Measurements from ENCODE around the gene C1QTNF9B. TPM values are rescaled to one million over a fixed set of nuclear protein-coding genes. Genes with fewer than 3 reads are reported as not detected.

The C1QTNF9B gene
- polyA plus RNA-seq, 3 donors: not detected

- Histone ChIP-seq H3K36me3 (replicated peaks in 1 of 2; ENCODE audit: control insufficient read depth in 1 of 2, insufficient read depth in 2 of 2, low read length in 2 of 2) (no peaks in the 10 kb centered on the region), H3K4me2 (replicated peaks; ENCODE audit: extremely low read depth, low read length, poor library complexity, severe bottlenecking) (peak overlapping the region; percentile 13), H3K79me2 (ENCODE audit: insufficient read depth, low read length) (no peaks in the 10 kb centered on the region), H3K27me3 (ENCODE audit: control insufficient read depth in 2 of 2, insufficient read depth in 2 of 2, low read length in 2 of 2) (peaks cover 41 to 42% of the 10 kb centered on the region in 2 donors), H2AFZ (ENCODE audit: insufficient read depth, low read depth, low read length, poor library complexity, severe bottlenecking) (no peak overlapping the region), H3K27ac (ENCODE audit: low read depth in 1 of 2, low read length in 2 of 2) (no peak overlapping the region), H3K9me3 (replicated peaks in 1 of 2; ENCODE audit: control insufficient read depth in 1 of 2, insufficient read depth in 1 of 2, low read length in 2 of 2) (no peaks in the 10 kb centered on the region), H4K20me1 (ENCODE audit: insufficient read depth, low read length) (no peaks in the 10 kb centered on the region), H3K9ac (ENCODE audit: insufficient read depth, low read length, poor library complexity, severe bottlenecking) (no peak overlapping the region), H3K4me3 (replicated peaks in 1 of 3; ENCODE audit: low read depth in 2 of 3, low read length in 3 of 3) (no peak overlapping the region), H3K4me1 (ENCODE audit: control insufficient read depth in 1 of 2, insufficient read depth in 2 of 2, low read length in 2 of 2) (peaks cover 5 to 7% of the 10 kb centered on the region in 2 donors)
- Mint-ChIP-seq H3K27ac (no peak overlapping the region), H3K27me3 (ENCODE audit: low read depth in 3 of 3) (peaks cover 36 to 49% (median 39%) of the 10 kb centered on the region in 3 donors), H3K4me3 (peak overlapping the region in 1 of 2 donors; percentile 61), H3K36me3 (no peaks in the 10 kb centered on the region), H3K9me3 (peaks cover 0 to 5% (median 0%) of the 10 kb centered on the region in 7 donors), H3K4me1 (peaks cover 8% of the 10 kb centered on the region)
- intact Hi-C loops (cut with micrococcal nuclease): loop anchor here in 1 of 2 donors (10.0 kb wide), 1 partner anchor 438 kb away; no protein-coding TSS in a partner anchor
- TF ChIP-seq CTCF (IDR thresholded peaks at IDR 0.05): no peak
- WGBS (ENCODE audit: insufficient coverage): 5% methylated on average over 60 of the region's 67 CpGs
- DNase-seq: no peak
These were observed 5.9 kb upstream of the C1QTNF9B start for GRCh38 chr13:23902975-23903905.

GRCh38 chr13:23901365-23901764, 4.1 kb upstream of the C1QTNF9B start:
- peaks cover 34 to 45% (median 39%) of the 10 kb centered on the region in 3 donors for H3K27me3 Mint-ChIP-seq (ENCODE audit: low read depth in 3 of 3)
- peaks cover 0 to 5% (median 0%) of the 10 kb centered on the region in 7 donors for H3K9me3 Mint-ChIP-seq
- no peak overlapping the region for H3K27ac Mint-ChIP-seq
- Histone ChIP-seq H3K27ac (ENCODE audit: low read depth in 1 of 2, low read length in 2 of 2) (no peak overlapping the region), H3K27me3 (ENCODE audit: control insufficient read depth in 2 of 2, insufficient read depth in 2 of 2, low read length in 2 of 2) (peaks cover 39 to 42% of the 10 kb centered on the region in 2 donors), H3K4me1 (ENCODE audit: control insufficient read depth in 1 of 2, insufficient read depth in 2 of 2, low read length in 2 of 2) (peaks cover 5 to 7% of the 10 kb centered on the region in 2 donors), H2AFZ (ENCODE audit: insufficient read depth, low read depth, low read length, poor library complexity, severe bottlenecking) (no peak overlapping the region), H3K79me2 (ENCODE audit: insufficient read depth, low read length) (no peaks in the 10 kb centered on the region), H3K9me3 (replicated peaks in 1 of 2; ENCODE audit: control insufficient read depth in 1 of 2, insufficient read depth in 1 of 2, low read length in 2 of 2) (no peaks in the 10 kb centered on the region), H3K9ac (ENCODE audit: insufficient read depth, low read length, poor library complexity, severe bottlenecking) (no peak overlapping the region), H4K20me1 (ENCODE audit: insufficient read depth, low read length) (no peaks in the 10 kb centered on the region), H3K4me3 (replicated peaks in 1 of 3; ENCODE audit: low read depth in 2 of 3, low read length in 3 of 3) (no peak overlapping the region), H3K36me3 (replicated peaks in 1 of 2; ENCODE audit: control insufficient read depth in 1 of 2, insufficient read depth in 2 of 2, low read length in 2 of 2) (no peaks in the 10 kb centered on the region), H3K4me2 (replicated peaks; ENCODE audit: extremely low read depth, low read length, poor library complexity, severe bottlenecking) (no peak overlapping the region)
- DNase-seq: no peak
- no peak for TF ChIP-seq CTCF (IDR thresholded peaks at IDR 0.05)
- no peaks in the 10 kb centered on the region for H3K36me3 Mint-ChIP-seq
- H3K4me1 Mint-ChIP-seq: peaks cover 8% of the 10 kb centered on the region
- WGBS (ENCODE audit: insufficient coverage): 90% methylated on average over 2 of the region's 4 CpGs
- intact Hi-C loops (cut with micrococcal nuclease): loop anchor here in 1 of 2 donors (10.0 kb wide), 1 partner anchor 437 kb away; no protein-coding TSS in a partner anchor
- H3K4me3 Mint-ChIP-seq: no peak overlapping the region
